GM08714 (cell line): Measurements from ENCODE around the gene JAZF1.

Experiments used
- H3K4me3 ChIP-seq: fragments of 200-500 bp; sonication (Bioruptor generic); 2 replicates; pipeline ENCODE4 v1.5.1; 2014; ENCODE audit warnings: mild to moderate bottlenecking, low read length, inconsistent platforms
- ZNF274 ChIP-seq: IDR thresholded peaks from 2 replicates; pipeline ENCODE4 v1.6.1; 2012; ENCODE audit warnings: mild to moderate bottlenecking, low read depth, low read length

JAZF1 gene

DNA sequence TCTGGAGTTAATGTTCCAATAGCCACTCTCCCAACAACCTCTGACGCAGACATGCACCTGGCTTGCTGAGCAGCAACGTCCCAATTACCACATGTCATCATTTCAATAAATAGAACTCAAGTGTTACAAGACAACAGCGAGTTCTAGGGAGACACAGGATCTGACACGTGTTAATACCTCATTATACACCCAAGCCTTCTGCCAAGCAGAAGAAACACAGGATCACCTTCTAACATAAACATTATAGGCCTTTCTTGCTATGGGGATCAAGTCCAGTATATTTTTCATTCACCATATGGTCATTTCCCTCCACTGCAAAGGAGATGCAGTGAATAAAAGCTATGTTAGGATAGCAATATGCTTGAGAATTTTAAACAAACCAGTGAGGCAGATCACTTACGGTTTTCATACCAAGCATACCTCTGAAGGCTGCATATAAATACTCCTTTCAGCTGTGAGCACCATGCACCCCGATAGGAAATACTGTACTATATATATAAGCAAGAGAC, 74.2 kb downstream of the JAZF1 start:
- H3K4me3 ChIP-seq = no peak overlapping the region
- no peak for TF ChIP-seq ZNF274

- H3K4me3 ChIP-seq = no peak overlapping the region
Observed at GRCh38 chr7:28105234-28105633, 75.4 kb downstream of the JAZF1 start.

GRCh38 chr7:28104811-28105210, 75.8 kb downstream of the JAZF1 start:
- no peak for TF ChIP-seq ZNF274
- H3K4me3 ChIP-seq = no peak overlapping the region

More at GRCh38 chr7:28105234-28105633, 75.4 kb downstream of the JAZF1 start:
- no peak for TF ChIP-seq ZNF274

- TF ChIP-seq ZNF274 = no peak
- no peak overlapping the region for H3K4me3 ChIP-seq
Observed at GRCh38 chr7:28104041-28104541, 76.5 kb downstream of the JAZF1 start.

- no peak overlapping the region for H3K4me3 ChIP-seq
- no peak for TF ChIP-seq ZNF274
Observed at GRCh38 chr7:28102797-28103196, 77.8 kb downstream of the JAZF1 start.

DNA sequence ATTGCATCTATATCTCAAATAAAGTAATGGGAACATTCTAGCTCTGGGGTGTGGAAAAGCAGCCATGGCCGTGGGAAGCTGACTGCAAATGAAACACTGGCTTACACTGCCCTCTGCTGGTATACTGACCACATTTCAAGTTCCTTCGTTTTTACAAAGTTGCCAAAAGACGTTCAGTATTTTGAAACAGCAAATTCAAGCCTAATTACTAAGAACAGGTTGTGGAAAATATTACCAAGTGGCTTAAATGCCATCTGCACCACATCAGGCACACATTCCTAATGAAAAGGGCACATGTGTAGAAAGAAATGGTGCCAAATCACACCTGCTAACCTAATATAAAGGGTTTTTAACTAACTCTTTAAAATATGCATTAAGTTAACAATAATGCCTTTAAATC, 83.9 kb downstream of the JAZF1 start:
- TF ChIP-seq ZNF274 = no peak

GRCh38 chr7:28095231-28095630, 85.4 kb downstream of the JAZF1 start:
- TF ChIP-seq ZNF274 = no peak
- H3K4me3 ChIP-seq = no peak overlapping the region

More for the DNA sequence above, 83.9 kb downstream of the JAZF1 start:
- no peak overlapping the region for H3K4me3 ChIP-seq

DNA sequence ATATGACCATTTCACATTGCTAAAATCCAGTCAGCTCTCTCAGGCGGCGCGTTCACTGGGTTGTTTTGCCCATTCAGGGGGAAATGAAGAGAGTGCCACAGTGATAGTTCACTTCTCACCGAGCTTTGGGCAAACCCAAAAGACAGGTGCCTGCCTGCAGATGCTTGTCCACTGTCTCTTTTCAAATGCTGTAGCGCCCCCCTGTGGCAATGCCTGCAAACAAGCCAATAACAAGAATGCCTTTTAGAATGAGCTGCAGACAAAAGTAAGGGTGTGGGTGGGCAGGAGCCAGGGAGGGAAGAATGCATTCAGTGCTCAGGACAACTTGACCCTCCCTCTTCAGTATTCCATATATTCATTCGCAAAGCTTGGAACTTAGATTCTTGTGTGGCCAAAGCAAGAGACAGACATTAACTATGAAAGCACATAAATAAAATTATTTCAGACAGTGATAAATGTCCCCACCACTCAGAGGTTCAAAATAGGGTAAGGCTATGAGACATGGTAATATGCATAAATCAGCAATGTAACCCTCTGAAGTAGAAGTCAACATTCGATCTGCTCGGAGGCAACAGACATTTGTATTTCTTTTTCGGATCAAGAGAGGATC, 86.9 kb downstream of the JAZF1 start:
- no peak overlapping the region for H3K4me3 ChIP-seq
- no peak for TF ChIP-seq ZNF274

DNA sequence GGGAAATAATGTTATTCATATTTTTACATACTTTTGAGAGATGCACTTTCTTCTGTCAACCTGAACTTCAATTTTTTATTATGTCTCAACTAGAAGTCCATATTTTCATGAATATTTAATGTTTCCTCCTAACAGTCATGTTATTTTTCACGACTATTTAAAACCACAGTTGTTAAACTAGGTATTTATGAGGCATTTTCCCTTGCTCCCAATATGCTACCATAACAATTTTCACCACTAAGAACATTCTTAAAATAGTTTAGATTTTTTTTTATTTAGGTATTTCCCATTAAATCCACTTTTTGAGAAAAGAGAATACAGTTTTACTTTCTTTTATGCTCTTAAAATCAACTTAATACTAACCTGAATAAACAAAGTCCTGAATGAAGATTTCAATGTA, 89.4 kb downstream of the JAZF1 start:
- TF ChIP-seq ZNF274 = no peak
- H3K4me3 ChIP-seq = no peak overlapping the region

DNA sequence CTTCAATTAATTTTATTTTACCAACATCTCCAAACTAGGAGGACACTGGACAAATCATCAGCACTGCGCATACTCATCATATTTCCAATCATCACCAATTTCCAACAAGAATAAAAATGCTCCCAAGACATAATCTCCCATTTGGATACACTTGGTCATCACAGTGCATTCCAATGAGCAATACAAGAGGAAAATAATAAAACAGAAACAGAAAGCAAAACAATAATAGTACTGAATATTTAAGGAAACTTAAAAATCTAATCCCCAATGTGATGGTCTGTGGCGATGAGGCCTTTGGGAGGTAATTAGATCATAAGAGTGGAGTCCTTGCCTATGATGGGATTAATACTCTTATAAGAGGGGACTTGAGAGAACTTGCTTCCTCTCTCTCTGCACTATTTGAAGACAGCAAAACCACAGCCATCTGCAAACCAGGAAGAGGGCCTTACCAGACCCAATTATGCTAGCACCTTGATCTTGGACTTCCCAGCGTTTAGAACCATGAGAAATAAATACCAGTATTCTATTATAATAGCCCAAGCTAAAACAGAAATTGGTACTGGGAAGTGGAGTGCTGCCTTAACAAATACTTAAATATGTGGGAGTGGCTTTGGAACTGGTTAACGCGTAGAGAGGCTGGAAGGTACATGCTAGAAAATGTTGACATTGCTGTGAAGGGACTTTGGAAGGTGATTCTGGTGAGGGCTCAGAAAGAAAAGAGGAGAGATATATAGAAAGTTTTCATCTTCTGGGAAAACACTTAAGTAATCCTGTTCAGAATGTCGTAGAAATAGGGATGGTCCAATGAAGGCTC, 91.5 kb downstream of the JAZF1 start:
- H3K4me3 ChIP-seq = no peak overlapping the region
- no peak for TF ChIP-seq ZNF274

GRCh38 chr7:28088032-28088431, 92.6 kb downstream of the JAZF1 start:
- TF ChIP-seq ZNF274 = no peak
- no peak overlapping the region for H3K4me3 ChIP-seq

DNA sequence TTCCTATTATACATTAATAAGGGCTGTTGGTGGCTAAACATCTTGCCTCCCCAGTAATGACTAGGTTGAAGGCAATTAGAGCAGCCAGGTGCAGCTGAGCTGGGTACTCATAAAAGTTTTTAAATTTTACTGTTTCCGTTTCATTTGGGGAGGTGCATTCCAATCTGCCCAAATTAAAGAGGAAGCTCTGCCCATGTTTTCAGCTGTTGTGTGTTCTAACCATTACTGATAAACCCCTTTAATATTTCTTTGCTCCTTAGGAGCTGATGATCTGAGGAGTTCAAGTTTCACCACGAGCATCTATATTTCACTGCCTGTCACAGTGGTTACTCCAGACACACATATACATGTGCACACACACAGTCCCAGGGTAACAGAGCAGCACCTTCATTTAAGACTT, 94.4 kb downstream of the JAZF1 start:
- no peak for TF ChIP-seq ZNF274
- no peak overlapping the region for H3K4me3 ChIP-seq

DNA sequence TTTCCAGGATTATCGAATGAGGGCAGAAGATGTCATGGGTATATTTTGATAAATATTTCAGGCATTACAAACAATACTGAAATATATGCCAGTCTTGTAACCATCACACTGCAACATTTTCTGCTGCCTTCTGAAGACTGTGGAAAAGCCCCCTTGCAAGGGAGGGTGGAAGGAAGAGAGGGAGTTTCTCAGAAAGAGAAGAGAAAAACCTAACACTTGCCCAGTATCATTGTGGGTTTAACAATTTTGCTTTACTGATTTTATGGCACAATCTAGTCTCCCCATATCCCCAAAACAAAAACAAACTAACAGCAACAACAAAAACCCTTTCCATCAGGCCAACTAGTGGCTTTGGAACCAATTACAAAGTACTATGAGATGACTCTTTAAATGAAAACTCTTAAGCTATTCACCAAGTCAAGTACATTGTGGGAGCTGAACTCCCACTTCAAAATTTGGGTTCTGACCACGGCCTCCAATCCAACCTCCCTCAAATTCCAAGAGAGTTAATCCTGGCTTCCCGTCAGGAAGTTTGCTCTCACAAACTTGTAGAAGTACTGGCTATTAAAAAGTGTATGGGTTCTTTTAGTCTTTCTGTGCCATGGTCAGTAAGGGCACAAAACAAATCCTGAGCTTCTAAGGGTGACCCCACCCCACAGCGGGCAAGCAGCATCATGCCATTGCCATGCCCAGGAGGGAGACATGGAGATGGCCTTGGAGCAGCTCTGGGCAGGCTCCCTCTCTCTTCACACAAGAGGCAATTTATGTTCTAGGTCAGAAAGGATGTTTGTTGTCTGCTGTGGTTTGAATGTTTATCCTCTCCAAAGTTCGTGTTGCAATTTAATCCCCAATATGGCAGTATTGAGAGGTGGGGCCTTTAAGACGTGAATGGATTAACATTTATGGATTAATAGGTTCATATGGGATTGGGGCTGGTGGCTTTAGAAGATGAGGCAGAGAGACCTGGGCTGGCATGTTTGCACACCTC, 96.3 kb downstream of the JAZF1 start:
- TF ChIP-seq ZNF274 = no peak
- no peak overlapping the region for H3K4me3 ChIP-seq

- no peak for TF ChIP-seq ZNF274
- H3K4me3 ChIP-seq = no peak overlapping the region
Observed at GRCh38 chr7:28083164-28083997, 97.2 kb downstream of the JAZF1 start.
